ENCODE data around the gene STAT1. TPM values are rescaled to one million over a fixed set of nuclear protein-coding genes. Genes with fewer than 3 reads are reported as not detected.
A peak's percentile ranks its signal among the peaks of the same experiment; 100 is the strongest.

The STAT1 gene
- polyA plus RNA-seq, 3 donors = 124 to 140 (median 131) TPM

DNA sequence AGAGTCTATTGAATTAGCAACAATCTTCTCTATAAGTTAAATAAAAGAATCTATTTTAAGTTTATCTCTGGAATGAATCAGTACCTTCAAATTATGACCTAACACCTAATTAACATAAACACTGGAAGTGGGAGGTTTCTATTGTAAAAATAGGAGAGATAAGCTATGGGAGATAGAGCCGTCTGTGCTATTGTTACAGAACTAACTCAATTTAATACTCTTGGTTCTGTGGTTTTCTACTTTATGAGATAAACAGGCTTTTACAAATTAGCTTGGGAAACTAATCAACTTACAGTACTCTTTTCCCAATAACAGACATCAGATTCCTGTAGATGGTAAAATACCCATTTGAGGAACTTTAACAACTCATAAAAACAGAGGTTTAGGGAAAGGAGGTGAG is 25.6 kb upstream of the STAT1 start:
- DNase-seq (ENCODE audit: extremely low read depth in 1 of 11, low read depth in 9 of 11, low spot score in 4 of 11) = no peak

DNA sequence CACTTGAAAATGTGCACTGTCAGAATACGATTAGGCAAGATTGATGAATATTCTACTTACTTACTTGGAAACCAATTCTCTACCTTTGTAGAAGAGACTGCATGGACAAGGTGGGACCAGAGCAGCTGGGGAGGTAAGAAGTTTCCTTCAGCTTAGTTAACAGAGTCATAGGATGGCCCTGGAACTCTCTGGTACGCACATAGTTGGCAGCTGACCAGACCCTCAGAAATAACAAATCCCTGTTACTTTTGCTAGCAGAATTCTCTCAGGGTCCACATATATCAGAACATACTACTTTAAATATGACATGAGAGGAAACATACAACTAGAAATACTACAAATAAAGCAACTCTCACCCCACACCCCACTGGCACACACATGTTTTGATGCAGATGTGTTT is 24.8 kb upstream of the STAT1 start:
- no peak for DNase-seq (ENCODE audit: extremely low read depth in 1 of 11, low read depth in 9 of 11, low spot score in 4 of 11)

DNA sequence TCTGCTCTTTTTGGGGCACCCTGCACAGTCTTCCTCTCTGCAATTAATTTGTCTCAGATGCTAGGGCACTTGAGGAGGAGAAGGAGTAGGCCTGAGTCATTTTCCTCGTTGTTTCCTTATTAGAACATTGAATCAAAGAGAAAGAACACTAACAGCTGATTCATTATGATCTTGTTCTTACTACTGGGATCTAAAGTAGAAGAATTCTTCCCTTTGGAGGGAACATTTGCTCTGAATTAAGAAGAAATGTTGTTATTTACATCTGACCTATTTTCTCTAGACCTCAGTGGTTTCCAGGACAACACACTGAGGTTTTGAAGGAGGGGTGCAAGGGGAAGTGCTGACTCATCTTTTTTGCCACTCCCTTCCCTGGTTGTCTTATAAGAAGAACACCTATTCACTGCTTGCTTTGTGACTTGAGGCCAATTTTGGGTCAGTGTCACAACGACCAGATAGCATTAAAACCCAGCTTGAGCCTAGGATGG is 24.3 kb upstream of the STAT1 start:
- DNase-seq (ENCODE audit: extremely low read depth in 1 of 11, low read depth in 9 of 11, low spot score in 4 of 11) = no peak

DNA sequence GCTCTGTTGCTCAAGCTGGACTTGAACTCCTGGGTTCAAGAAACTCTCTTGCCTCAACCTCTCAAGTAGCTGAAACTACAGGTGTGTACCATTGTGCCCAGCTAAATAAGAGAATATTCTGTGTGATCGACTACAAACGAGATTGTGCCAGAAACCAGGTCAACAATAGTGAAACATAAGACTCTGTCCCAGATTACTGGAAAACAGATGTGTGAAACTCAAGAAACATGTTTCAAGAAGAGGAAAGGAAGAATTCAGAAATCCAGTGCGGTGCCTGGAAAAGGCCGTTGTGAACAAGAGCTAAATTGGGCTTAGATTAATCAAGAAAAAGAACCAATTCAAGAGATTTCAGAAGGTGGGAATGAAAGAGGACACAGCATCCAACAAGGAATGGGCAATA is 23.4 kb upstream of the STAT1 start:
- no peak for DNase-seq (ENCODE audit: extremely low read depth in 1 of 11, low read depth in 9 of 11, low spot score in 4 of 11)

DNA sequence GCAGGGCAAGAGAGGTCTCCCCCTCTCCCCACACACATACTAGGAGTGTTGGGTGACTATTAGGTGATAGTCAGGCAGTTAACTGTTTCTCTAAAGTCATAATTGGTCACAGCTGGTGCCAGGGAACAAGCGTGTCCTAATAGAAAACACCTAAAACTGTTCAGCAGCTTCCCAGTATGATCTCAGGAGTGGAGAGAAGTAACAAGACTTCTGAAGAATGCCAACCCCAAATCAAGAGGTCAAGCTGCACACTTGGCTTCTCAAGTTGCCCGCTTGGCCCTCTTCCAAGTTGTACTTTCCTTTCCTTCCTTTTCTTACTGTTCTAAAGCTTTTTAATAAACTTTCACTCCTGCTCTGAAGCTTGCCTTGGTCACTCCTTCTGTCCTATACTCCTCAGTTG is 22.4 kb upstream of the STAT1 start:
- DNase-seq (ENCODE audit: extremely low read depth in 1 of 11, low read depth in 9 of 11, low spot score in 4 of 11) = no peak

DNA sequence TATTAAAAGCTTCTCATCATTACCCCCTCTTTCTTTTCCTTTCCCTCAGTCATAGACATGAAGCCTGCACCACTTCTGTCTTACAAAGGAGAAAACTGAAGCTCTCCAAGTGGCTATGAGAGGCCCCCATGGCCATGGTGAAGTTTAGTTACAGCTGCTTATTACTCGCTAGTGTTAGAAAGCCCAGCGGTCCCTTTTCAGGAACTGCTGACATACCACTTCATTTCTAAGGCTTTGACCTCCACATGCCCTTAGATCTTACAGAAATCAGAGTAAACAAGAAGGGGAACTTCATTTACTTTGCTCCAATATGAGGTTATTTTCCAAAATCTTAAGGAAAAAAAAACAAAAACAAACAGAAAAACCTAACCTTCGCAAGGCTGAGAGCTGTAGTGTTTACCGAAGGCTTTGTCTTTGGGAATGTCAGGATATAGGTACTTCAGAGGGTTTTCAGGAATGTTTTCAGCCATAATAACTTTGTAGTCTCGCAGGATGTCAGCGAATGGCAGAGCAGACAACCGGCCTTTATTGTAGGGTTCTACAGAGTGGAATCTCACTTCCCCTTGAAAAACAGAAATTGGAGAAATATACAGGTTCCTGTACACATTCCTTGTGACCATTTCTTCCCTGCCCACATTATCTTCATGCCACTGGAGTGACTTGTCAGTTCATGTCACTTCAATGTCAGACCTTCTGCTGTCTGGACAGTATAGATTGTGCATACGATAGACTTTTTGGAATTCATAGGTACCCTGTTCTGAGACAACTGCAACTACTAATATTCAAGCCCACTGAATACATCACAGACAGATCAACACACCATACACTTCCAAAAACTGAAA is 18.8 kb upstream of the STAT1 start:
- no peak for DNase-seq (ENCODE audit: extremely low read depth in 1 of 11, low read depth in 9 of 11, low spot score in 4 of 11)

DNA sequence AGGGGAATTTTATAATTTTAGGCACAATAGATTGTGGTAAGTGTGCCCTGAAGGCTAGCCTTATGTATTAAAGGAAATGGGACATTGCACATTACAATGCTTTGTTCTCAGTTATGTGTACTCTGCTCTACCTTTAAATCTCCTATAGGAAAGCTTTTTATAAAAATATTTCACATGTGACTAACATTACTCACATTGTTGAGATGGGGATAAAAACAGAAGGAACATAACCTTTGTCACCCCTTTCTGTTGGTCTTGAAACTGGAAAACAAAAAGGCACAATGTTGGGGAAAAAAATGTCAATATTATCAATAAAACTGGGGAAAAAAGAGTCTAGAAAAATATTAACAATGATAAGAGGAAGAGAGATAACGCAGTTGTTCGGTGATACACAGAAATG is 17.3 kb upstream of the STAT1 start:
- no peak for DNase-seq (ENCODE audit: extremely low read depth in 1 of 11, low read depth in 9 of 11, low spot score in 4 of 11)

DNA sequence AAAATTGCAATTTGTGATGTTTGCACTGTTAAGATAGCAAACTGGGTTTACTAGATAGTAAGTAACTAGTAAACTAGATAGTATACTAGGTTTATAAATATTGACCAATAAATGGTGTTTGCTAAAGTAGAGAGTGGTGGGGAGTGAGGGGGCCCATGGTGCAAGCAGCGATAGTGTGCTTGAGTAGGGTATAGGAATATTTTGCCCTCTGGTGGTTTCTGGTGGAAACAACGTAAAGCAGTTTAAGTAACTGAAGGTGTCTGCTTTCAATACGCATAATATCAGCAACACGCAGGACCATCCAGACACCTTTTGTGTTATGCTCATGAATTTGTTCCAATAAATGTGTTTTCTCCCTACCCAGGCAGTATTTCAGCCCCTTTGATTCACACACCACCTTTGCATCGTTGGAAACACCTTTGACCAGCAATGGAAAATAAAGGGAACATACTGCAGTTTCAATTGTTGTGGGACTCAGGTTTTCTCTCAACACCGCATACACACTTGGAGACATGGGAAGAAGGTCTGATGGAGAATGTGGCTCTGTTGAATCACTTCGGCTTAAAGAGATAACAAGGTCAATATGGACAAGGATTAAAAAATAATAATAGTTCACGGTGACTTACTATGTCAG is 16.7 kb upstream of the STAT1 start:
- no peak for DNase-seq (ENCODE audit: extremely low read depth in 1 of 11, low read depth in 9 of 11, low spot score in 4 of 11)

DNA sequence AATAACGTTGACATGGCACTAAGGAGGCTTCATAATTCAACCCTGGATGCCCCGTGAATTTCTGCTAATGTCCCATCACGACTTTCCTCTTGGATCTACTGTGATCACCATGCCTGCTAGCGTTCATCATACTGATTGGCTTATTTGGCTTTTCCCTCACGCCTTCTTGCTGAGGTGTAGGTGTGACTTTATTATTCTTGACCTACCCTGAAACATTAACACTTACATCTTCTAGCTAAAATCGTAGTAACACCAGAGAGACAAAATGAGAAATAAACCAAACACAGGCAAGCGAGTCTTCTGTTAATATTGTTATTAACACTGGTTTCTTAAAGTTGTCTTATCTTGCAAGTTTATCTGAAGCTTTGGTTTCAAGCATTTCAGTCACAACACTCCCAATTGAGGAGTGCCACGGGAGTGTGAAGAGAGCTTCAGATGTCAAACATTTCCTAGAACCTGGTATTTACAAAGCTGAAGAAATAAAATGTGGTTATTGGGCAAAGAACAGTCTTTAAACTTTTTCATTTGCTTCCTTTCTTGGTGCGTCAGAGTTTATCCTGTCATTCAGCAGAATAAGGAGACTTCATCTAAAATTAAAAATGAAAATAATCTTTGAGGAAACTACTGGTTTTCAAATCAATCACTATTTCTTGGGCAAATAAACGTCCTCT is 15.4 kb upstream of the STAT1 start:
- no peak for DNase-seq (ENCODE audit: extremely low read depth in 1 of 11, low read depth in 9 of 11, low spot score in 4 of 11)

DNA sequence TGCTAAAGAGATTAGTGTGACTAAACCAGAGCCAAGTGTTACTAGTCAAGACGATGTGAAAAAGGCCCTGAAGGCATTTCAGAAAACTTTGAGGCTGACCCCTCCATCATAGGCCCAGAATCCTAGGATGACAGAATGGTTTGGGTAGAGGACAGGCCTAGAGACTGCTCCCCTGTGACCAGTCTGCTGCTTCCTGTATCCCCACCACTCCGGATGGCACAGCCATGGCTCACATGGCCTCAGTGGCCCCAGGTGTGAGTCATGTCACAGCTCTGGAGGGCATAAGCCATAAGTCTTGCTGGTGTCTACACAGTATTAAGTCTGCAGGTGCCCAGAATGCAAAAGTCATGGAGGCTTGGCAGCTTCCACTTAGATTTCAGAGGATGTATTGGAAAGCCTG is 12.4 kb upstream of the STAT1 start:
- no peak for DNase-seq (ENCODE audit: extremely low read depth in 1 of 11, low read depth in 9 of 11, low spot score in 4 of 11)

DNA sequence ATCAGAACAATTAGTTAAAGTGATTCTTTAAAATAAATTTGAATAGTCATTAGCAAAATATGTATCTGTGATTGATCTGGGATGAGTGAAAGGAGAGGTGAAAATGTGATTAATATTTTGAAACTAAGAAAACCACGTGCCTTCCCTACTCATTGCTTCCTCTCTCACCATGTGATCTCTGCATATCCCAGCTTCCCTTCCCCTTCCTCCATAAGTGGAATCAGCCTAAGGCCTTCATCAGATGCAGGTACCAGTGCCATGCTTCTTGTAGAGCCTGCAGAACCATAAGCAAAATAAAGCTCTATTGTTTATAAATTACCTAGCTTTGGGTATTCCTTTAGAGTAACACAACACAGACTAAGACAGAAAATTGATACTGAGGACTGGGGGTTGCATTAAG is 11.2 kb upstream of the STAT1 start:
- DNase-seq (ENCODE audit: extremely low read depth in 1 of 11, low read depth in 9 of 11, low spot score in 4 of 11) = no peak

DNA sequence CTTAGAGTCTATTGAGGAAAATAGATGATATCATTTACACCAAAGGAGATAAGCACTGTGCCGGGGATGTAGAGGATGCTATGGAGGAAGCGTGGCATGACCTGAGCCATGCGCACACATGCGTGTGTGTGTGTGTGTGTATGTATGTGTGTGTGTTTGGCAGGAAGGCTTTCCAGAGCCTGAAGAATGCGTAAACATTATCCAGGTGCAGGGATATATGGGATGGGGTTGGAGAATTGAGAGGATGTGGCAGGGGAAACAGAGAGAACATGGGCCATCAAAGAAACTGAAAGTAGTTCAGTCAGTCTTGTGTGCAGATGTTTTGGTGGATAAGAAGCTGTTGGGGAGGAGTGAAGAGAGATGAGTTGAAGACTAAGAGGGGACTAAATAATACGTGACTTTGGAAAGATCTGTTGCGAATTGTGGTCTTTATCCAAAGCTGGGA is 9.3 kb upstream of the STAT1 start:
- DNase-seq (ENCODE audit: extremely low read depth in 1 of 11, low read depth in 9 of 11, low spot score in 4 of 11) = no peak

DNA sequence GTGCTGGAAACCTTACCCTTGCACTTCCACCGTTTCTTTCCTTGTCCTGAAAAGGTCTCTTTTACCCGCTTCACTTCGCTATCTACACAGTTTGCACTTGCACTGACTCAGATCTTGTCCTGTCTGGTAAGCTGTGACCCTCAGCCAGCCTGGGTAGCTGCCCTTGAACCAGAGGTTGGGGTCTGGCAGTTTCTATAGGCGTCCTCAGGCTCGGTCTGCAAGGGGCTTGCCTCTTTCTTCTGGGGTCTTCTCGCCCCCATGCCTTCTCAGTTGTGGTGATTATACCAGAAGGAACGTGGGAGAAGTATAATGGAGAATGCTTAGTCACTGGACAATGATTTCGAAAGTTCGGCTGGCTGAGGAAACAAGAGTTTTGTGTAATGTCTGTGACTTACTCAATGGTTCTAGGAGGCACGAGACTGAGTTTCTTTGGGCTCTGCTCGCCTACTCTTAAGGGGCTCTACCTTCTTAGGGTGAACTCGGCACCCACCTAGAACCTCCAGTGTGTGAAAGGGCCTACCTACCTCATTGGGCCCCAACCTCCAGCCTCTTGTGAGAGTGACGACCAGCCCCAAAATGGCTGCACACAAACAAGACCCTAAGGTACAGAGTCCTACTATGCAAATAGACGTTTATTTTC is 6.9 kb upstream of the STAT1 start:
- no peak for DNase-seq (ENCODE audit: extremely low read depth in 1 of 11, low read depth in 9 of 11, low spot score in 4 of 11)

DNA sequence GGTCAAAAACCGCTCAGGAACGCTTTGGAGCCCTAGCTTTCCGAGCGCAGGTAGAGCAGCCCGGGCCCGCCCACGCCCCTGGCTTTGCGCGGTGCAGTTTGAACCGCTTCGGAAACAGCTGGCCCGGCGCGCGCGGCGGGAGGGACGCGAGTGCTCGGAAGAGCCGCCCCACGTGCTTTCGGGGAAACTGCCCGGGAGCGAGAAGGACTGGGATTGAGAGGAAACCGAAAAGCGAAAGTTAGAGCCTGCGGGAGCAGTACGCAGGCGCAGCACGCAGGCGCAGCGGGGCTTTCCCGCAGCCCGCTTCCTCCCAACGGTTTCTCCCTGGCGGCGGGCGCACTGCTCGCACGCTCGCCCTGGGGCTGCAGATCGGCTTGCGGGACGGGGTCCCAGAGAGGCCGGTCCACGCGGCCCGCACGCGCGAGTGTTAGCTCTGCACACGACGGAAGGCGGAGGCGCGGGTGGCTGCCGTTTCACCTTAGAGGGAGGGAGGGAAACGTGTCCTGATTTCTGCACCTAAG is 6.3 kb upstream of the STAT1 start:
- peak; percentile 88 to 96 (median 95) for DNase-seq (ENCODE audit: extremely low read depth in 1 of 11, low read depth in 9 of 11, low spot score in 4 of 11)

DNA sequence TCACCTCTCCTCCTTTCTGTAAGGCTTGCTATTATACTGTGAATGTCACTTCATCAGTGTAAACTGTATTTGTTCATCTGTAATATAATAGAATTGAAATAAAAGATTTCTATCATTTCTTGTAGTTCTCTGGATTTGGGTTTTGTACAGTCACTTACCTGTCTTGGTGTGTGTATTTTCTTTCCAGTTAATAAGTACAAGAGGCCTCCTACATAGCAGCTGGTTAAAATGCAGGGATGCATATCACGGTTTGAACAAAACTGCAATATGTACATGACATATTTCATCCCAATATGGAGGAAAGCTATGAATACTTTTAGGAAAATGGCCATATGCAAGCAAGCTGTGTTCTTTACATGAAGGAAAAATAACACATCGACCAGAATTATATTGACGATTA is 5.4 kb upstream of the STAT1 start:
- no peak for DNase-seq (ENCODE audit: extremely low read depth in 1 of 11, low read depth in 9 of 11, low spot score in 4 of 11)

DNA sequence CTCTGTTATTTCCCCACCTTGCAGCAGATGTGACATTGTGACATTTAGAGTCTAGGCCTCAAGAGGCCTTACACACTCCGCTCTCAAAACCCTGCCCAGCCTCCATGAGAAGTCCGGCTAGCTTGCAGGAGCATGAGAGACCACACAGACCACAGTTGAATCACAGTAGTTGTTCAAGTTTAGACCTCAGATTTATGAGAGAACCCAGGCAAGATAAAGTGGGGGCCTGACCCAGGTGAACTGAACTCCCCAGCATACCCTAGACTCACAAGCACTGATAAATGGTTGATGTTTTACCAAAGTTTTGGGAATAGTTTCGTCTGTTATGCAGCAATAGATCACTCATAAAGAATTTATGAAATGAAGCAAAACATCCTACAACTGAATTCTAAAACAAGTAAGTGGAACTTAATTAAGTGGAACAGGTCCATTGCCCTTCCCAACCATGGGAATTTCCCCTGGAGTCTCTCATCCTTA is 4.7 kb upstream of the STAT1 start:
- no peak for DNase-seq (ENCODE audit: extremely low read depth in 1 of 11, low read depth in 9 of 11, low spot score in 4 of 11)

DNA sequence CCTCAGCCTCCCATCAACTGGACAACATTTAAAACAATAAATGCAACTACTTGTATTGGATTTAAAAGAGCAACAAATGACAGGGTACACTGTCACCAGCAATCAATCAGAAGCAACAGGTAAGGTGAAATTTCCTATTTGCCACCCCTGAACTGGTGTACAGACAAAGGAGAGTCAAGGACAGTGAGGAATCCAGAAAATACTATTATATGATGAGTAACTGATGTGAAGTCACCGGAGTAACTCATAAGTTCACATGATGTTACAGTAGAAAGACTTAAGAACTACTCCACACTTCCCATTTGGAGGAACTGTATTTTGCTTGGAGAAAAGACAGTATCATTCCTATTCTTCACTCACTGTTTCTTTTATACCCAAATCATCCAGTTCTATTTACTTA is 4.1 kb upstream of the STAT1 start:
- DNase-seq (ENCODE audit: extremely low read depth in 1 of 11, low read depth in 9 of 11, low spot score in 4 of 11) = no peak

DNA sequence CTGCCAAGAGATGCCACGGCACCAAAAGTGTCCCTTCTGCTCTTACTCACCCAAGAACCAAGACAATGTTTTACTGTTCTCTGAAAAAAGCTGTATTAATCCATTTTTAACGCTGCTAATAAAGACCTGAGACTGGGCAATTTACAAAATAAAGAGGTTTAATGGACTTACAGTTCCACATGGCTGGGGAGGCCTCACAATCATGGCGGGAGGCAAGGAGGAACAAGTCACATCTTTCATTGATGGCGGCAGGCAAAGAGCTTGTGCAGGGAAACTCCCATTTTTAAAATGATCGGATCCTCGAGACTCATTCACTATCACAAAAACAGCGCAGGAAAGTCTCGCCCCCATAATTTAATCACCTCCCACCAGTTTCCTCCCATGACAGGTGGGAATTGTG is 1.9 kb upstream of the STAT1 start:
- DNase-seq (ENCODE audit: extremely low read depth in 1 of 11, low read depth in 9 of 11, low spot score in 4 of 11) = no peak

DNA sequence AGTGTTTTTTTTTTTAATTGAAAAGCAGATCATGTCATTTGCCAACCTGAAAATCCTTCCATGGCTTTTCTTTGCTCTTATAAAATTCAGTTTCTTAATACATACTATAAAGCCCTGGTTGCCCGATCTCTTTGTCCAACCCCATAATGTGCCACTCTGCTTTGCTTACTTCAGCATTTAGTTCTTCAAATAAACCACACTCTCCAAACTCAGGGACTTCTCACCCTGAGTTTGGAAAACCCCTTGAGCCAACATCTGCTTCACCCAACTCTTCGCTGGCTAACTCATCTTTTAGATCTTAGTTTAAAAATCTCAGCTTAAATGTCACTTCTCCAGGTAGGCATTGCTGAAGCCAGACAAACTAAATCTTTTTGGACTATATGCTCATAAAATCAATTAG is 1.3 kb upstream of the STAT1 start:
- DNase-seq (ENCODE audit: extremely low read depth in 1 of 11, low read depth in 9 of 11, low spot score in 4 of 11) = no peak

Measured in renal cortex interstitium (tissue), 11 donors.